ENCODE measurements around the gene IFT122. TPM values are rescaled to one million over a fixed set of nuclear protein-coding genes. Genes with fewer than 3 reads are reported as not detected.

Gene IFT122
- polyA plus RNA-seq, 2 of the 4 experiments (the other 2 are of a cell fraction), result 15.0 to 17.1 TPM

DNA sequence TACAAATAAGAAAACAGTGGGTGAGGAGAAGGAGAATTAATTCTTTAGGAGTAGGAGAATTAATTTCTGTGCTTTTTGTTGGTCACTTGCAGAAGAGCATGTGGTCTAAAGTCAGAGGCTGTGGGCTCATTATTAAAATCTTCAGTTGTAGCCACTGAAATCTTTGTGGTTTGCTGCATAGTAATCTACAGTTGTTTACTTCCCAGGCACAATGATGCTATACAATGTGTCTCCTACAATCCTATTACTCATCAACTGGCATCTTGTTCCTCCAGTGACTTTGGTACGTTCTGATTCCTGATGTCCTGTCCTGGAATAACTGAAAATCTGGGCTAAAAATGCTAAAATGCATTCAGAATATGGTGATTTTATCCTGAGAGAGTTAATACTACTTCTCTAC lies 21.0 kb downstream of the IFT122 start:
- ChIA-PET CTCF (interaction anchor here (1.2 kb wide), 1 partner anchor 9 kb away, joined by 3 read pairs; no protein-coding TSS in a partner anchor), POLR2A (no interaction called here)
- WGBS (ENCODE audit: missing lambda C conversion rate), result 78% methylated on average over 1 of the region's 1 CpG
- no peaks in the 10 kb centered on the region for H3K4me1 ChIP-seq
- H3K4me3 ChIP-seq, result no peak overlapping the region
- TF ChIP-seq FOSL2 (IDR thresholded peaks at IDR 0.05) (no peak), FOSL2 (CRISPR knock-in tag; IDR thresholded peaks at IDR 0.05) (no peak), RFX5 (IDR thresholded peaks at IDR 0.05) (no peak), HOXB13 (CRISPR knock-in tag; IDR thresholded peaks at IDR 0.05; ENCODE audit: low read depth) (no peak), MAZ (IDR thresholded peaks at IDR 0.05; ENCODE audit: borderline replicate concordance, low read depth, low read length) (no peak), RNF2 (IDR thresholded peaks at IDR 0.05; ENCODE audit: borderline replicate concordance, low read depth) (no peak)
- TF ChIP-seq, protein P1, sequence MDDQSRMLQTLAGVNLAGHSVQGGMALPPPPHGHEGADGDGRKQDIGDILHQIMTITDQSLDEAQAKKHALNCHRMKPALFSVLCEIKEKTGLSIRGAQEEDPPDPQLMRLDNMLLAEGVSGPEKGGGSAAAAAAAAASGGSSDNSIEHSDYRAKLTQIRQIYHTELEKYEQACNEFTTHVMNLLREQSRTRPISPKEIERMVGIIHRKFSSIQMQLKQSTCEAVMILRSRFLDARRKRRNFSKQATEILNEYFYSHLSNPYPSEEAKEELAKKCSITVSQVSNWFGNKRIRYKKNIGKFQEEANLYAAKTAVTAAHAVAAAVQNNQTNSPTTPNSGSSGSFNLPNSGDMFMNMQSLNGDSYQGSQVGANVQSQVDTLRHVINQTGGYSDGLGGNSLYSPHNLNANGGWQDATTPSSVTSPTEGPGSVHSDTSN (IDR thresholded peaks at IDR 0.05), result no peak
- TF ChIP-seq, protein P2, sequence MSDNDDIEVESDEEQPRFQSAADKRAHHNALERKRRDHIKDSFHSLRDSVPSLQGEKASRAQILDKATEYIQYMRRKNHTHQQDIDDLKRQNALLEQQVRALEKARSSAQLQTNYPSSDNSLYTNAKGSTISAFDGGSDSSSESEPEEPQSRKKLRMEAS (IDR thresholded peaks at IDR 0.05), result no peak
- ATAC-seq, result no peak
- H3K27ac ChIP-seq, result no peak overlapping the region
- no peak overlapping the region for H3K4me2 ChIP-seq
- FAIRE-seq, result no peak
- DNase-seq (ENCODE audit: low read depth in 1 of 2, low spot score in 1 of 2), result no peak
- no peaks in the 10 kb centered on the region for H3K9me3 ChIP-seq

DNA sequence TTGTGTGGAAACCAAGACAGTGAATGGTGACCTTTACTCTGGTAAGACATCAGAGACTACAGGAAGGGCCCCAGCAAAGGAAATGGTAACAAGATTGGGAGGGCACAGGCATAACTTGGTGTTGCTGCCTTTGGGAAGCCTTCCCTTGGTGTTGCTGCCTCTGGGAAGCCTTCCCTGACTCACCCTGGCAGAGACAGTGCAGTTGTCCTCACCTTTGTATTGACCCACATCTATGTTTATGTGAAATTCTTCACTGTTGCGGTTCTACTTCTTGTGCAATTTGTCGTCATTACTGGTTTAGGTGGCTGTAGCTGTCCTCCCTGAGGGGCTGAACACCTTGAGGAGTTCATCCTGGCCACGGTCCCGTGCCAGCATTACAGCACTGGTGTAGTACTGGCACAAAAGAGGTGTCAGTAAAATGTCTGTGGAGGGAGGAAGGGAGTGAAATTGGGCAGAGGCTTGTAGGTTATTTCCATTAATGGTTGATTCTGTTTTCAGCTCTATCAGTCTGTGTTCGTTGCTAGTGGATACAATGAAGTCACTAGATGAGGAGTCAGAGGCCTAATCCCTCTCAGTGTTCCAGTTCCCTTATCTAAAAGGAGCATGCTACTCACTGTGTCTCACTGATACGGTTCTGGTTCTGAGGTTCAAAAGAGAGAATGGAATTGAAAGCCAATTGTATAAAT lies 21.6 kb downstream of the IFT122 start:
- Histone ChIP-seq H3K4me3 (no peak overlapping the region), H3K4me1 (no peaks in the 10 kb centered on the region), H3K4me2 (no peak overlapping the region), H3K27ac (no peak overlapping the region), H3K9me3 (no peaks in the 10 kb centered on the region)
- ChIA-PET CTCF (no interaction called here), POLR2A (no interaction called here)
- 92% methylated on average over 6 of the region's 6 CpGs for WGBS (ENCODE audit: missing lambda C conversion rate)
- TF ChIP-seq, protein P3, sequence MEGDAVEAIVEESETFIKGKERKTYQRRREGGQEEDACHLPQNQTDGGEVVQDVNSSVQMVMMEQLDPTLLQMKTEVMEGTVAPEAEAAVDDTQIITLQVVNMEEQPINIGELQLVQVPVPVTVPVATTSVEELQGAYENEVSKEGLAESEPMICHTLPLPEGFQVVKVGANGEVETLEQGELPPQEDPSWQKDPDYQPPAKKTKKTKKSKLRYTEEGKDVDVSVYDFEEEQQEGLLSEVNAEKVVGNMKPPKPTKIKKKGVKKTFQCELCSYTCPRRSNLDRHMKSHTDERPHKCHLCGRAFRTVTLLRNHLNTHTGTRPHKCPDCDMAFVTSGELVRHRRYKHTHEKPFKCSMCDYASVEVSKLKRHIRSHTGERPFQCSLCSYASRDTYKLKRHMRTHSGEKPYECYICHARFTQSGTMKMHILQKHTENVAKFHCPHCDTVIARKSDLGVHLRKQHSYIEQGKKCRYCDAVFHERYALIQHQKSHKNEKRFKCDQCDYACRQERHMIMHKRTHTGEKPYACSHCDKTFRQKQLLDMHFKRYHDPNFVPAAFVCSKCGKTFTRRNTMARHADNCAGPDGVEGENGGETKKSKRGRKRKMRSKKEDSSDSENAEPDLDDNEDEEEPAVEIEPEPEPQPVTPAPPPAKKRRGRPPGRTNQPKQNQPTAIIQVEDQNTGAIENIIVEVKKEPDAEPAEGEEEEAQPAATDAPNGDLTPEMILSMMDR (IDR thresholded peaks at IDR 0.05), result no peak
- TF ChIP-seq CBX8 (IDR thresholded peaks at IDR 0.05), result no peak
- no peak for TF ChIP-seq POLR2A (IDR thresholded peaks at IDR 0.05; ENCODE audit: low read length)
- TF ChIP-seq SMC3 (IDR thresholded peaks at IDR 0.05), result no peak
- no peak for TF ChIP-seq CEBPB (IDR thresholded peaks at IDR 0.05)
- TF ChIP-seq, protein P4, sequence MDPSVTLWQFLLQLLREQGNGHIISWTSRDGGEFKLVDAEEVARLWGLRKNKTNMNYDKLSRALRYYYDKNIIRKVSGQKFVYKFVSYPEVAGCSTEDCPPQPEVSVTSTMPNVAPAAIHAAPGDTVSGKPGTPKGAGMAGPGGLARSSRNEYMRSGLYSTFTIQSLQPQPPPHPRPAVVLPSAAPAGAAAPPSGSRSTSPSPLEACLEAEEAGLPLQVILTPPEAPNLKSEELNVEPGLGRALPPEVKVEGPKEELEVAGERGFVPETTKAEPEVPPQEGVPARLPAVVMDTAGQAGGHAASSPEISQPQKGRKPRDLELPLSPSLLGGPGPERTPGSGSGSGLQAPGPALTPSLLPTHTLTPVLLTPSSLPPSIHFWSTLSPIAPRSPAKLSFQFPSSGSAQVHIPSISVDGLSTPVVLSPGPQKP (IDR thresholded peaks at IDR 0.05; ENCODE audit: low read depth, low read length), result no peak
- TF ChIP-seq TFCP2L1 (CRISPR knock-in tag; IDR thresholded peaks at IDR 0.05), result no peak
- TF ChIP-seq HDAC2 (IDR thresholded peaks at IDR 0.05), result no peak
- no peak for TF ChIP-seq JUNB (IDR thresholded peaks at IDR 0.05)
- TF ChIP-seq FOSL2 (IDR thresholded peaks at IDR 0.05), result no peak
- TF ChIP-seq FOSL2 (CRISPR knock-in tag; IDR thresholded peaks at IDR 0.05), result no peak
- no peak for TF ChIP-seq EHF (CRISPR knock-in tag; IDR thresholded peaks at IDR 0.05)
- no peak for TF ChIP-seq HEYL (CRISPR knock-in tag; IDR thresholded peaks at IDR 0.05)
- TF ChIP-seq, protein P5, sequence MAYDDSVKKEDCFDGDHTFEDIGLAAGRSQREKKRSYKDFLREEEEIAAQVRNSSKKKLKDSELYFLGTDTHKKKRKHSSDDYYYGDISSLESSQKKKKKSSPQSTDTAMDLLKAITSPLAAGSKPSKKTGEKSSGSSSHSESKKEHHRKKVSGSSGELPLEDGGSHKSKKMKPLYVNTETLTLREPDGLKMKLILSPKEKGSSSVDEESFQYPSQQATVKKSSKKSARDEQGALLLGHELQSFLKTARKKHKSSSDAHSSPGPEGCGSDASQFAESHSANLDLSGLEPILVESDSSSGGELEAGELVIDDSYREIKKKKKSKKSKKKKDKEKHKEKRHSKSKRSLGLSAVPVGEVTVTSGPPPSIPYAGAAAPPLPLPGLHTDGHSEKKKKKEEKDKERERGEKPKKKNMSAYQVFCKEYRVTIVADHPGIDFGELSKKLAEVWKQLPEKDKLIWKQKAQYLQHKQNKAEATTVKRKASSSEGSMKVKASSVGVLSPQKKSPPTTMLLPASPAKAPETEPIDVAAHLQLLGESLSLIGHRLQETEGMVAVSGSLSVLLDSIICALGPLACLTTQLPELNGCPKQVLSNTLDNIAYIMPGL (CRISPR knock-in tag; IDR thresholded peaks at IDR 0.05; ENCODE audit: borderline replicate concordance), result no peak
- ATAC-seq (no peak), FAIRE-seq (no peak), DNase-seq (ENCODE audit: low read depth in 1 of 2, low spot score in 1 of 2) (no peak)
